Stimulated activated CD4-positive, alpha-beta T cell treated with anti-CD3 and anti-CD28 coated beads, Interleukin-2, amount 100 ng/mL, for 4 hours (primary cell): ENCODE measurements around the gene CCDC106.

Experiments used
- DNase-seq: peaks from one replicate; pipeline ENCODE4 v3.0.0-alpha.2; 2020; ENCODE audit warnings: low read depth

CCDC106 gene

GRCh38 chr19:55652311-55653128 lies 4.5 kb downstream of the CCDC106 start:
- no peak for DNase-seq

GRCh38 chr19:55653651-55654322 lies 5.8 kb downstream of the CCDC106 start:
- peak; percentile 99 for DNase-seq

DNA sequence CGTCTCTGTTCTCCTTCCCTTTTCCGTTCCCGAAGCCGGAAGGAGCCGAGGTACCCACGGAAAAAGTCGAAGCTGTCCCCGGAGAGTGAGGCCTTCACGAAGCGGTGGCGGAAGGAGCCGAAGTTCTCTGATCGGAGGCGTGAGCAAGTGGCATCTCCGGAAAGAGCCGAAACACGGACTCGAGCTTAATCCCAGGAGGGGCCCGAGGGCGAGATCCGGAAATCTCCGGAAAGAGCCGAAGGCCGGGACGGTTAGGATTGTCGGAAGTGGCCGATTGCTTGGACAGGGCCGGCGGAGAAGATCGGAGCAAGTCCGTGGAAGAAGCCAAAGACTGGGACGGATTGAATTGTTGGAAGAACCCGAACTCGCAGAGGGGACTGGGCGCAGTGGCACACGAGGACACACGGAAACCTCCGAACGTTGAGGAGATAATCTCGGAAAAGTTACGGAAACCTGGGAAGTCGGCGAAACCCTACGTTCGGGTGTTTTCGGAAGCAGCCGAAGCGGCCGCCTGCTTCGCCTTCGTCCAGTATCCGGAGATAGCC lies 6.4 kb downstream of the CCDC106 start:
- DNase-seq = peak; percentile 98

GRCh38 chr19:55654868-55655647 lies 7.0 kb downstream of the CCDC106 start, which contains the start of gene U2AF2:
TSS of gene U2AF2 (plus strand) at chr19:55655035. CDS start at chr19:55655105, 70 bp downstream.
- peak; percentile 93 for DNase-seq

DNA sequence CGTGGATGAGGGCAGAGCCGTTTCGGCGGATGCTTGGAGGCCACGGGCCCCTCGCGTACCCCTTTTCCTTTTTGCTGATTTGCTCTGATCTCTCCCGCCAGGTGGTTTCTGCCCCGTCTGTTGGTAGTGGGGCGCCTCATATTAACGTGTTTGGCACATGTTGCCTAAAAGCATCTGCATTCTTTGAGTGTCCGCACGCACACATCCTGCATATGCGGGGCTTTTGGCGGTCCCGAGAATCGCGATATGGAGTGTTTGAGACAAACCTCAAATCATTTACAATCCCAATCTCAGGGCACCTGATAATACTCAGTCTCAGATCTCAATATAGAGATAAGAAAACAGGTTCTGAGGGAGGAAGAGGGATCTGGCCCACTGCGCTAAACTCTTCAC lies 7.6 kb downstream of the CCDC106 start:
- DNase-seq = no peak

GRCh38 chr19:55656552-55656951 lies 8.5 kb downstream of the CCDC106 start:
- DNase-seq = no peak

DNA sequence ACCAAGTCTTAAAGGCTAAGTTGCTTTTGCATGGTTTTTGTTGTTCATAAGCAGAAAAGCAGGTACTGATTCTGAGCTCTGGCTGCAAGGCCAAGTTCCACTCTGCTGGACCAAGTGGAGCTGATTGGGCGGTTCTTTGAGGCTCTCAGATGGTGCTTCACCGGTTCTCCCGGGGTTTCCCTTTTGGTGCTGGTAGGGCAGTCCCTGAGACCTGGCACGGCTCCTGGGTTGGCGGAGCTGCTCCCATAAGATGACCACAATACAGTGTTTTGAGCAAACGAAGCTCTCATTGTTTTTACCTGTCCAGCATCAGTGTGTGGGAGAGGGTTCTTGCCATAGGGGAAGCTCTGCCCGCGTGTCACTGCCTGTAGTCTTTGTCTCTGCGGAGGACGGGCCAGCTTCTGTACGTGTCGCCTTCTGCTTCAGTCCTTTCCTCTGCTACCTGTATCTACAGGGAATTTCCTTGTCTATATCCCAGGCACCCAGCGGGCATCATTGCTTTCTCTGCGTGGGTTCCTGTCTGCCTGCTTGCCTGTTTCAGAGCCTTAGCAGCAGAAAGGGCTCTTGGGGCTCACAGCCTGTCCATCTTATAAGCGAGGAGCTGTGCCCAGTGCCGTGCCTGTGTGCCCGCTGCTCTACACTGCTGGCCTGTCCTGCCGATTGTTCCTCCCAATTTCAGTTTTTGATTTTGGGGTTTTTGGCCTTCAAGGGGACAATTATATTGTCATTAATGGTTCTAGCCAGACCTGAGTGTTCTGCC lies 9.2 kb downstream of the CCDC106 start:
- no peak for DNase-seq

DNA sequence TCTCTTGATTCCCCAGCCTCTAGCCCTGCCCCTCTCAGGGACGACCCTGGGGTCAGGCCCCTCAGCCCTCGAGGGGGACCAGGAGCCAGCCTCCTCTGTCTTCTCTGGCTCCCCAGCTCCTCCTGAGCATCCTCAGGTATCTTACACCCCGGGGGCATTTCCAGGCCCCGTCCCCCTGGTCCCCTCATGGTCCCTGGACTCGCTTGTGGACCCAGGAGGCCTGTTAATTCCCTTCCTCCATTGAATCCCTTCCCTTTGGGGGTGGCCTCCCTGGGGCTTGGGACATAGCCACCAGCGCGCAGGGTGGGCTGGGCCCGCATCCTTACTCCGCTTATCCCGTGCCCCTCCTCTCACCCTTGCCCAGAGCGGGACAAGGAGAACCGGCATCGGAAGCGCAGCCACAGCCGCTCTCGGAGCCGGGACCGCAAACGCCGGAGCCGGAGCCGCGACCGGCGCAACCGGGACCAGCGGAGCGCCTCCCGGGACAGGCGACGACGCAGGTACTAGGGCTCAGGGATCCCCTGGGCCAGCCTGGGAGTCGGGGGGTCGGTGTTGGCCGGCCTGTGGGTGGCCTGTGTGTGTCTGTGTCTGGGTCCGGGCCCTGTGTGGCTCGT lies 10.9 kb downstream of the CCDC106 start:
- no peak for DNase-seq

GRCh38 chr19:55659822-55660221 lies 11.8 kb downstream of the CCDC106 start:
- DNase-seq = no peak

DNA sequence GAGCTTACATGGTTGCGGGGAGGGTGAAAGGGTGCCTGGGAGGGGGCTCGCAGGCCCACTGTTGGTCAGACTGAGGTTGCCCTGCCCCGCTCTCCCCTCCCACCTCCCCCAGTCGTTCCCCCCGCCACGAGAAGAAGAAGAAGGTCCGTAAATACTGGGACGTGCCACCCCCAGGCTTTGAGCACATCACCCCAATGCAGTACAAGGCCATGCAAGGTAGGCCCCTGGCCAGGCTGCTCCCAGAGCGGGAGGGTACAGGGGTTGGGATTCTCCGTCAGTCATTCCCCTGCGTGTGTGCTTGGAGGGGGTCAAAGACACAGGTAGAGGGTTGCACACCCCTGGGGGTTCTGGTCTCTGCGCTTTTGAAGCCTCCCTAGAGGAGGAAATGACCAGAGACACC lies 12.4 kb downstream of the CCDC106 start:
- no peak for DNase-seq

DNA sequence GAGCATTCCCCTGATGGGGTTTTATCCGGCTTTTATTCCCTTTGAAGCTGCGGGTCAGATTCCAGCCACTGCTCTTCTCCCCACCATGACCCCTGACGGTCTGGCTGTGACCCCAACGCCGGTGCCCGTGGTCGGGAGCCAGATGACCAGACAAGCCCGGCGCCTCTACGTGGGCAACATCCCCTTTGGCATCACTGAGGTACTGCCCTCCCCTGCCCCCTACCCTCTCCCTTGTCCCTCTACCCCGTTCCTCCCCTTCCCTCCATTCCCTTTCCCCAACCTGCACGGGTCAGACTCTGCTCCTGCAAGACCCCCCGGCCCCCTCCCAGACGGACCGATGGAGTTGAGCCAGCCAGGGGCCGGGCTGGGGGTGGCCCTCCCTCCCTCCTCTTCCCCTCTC lies 13.0 kb downstream of the CCDC106 start:
- DNase-seq = no peak

DNA sequence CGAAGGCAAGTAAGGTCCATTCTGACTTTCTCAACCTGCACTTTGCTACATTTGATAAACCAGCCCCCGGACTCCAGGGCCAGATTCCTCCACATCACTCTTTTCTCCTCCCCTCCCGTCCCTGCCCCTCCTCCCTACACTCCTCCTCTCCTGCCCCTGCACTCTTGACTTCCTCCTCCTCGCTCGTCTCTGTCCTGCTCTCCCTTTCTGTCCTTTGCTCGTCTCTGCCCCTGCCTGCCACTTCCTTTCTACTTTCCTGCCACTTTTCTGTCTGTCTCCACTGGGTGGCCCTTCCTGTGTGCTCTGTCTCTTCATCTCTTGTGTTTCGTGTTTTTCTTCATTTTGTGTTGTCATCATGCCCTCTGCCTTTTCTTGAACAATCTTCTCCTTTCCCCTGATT lies 13.8 kb downstream of the CCDC106 start:
- no peak for DNase-seq

- no peak for DNase-seq
Observed at GRCh38 chr19:55663846-55664536, 16.0 kb downstream of the CCDC106 start.

- no peak for DNase-seq
Observed at GRCh38 chr19:55666343-55667005, 18.5 kb downstream of the CCDC106 start.

DNA sequence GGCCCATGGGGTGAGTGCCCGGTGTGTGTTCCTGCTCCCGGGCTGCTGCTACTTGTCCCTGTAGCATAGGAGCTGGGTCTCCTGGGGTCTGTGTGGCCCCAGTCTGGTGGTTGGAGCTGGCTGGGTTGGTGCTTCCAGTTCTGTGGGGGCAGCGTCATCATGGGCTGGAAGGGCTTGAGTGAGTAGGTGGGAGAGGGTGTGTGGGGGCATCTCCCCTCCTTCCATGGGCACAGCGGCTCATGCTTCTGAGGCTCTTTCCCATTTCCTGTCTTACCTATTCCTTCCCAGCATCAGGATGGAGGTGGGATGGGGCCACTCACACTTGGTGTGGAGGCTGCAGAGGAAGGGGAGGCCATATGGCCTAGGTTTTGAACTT lies 19.0 kb downstream of the CCDC106 start:
- no peak for DNase-seq

- no peak for DNase-seq
Observed at GRCh38 chr19:55667511-55667910, 19.5 kb downstream of the CCDC106 start.

DNA sequence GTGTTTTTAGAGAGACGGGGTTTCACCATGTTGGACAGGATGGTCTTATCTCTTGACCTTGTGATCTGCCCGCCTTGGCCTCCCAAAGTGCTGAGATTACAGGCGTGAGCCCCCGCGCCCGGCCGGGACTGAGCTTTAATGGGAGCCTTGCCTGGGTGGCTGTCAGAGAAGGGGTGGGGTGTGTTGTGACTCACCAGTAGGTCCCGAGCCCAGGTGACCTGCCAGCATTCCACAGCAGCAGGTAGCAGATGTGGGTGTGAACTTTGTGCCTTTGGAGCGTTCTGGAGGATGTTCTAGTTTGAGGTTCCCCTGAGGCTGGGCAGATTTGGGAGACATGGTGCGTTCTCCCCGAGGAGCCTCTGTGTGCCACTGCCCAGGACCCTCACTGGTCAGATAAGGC lies 19.9 kb downstream of the CCDC106 start:
- DNase-seq = no peak

DNA sequence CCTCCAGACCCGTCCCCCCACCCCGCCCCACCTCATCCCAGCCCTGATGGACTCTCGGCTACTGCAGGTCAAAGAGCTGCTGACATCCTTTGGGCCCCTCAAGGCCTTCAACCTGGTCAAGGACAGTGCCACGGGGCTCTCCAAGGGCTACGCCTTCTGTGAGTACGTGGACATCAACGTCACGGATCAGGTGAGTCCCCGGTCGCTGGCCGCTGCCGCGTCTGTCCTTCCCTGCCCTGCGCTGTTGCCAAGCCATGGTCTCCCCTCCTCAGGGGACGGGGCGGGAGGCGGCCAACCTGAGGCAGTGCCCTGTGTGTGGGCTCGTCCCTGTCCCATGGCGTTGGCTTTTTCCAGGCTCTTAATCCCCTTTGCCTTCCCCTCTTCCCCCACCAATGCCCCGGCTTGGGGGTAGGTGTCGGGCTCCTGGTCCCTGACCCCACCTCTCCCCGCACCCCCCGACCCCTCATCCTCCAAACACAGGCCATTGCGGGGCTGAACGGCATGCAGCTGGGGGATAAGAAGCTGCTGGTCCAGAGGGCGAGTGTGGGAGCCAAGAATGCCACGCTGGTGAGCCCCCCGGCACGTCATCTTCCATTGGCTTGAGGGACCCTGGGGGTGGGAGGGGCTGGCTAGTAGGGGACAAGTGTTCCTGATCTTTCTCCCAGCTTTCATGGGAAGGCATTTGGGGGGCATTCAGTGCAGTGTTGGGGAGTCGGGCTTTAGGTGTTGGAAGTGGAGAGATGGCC lies 20.8 kb downstream of the CCDC106 start:
- no peak for DNase-seq
